HCT116 (cell line): ENCODE measurements around the gene COL2A1. TPM values are rescaled to one million over a fixed set of nuclear protein-coding genes. Genes with fewer than 3 reads are reported as not detected.

Source experiments
- ATAC-seq: fragments of 200-7000 bp; cut with Tn5 transposase; 2 replicates; pipeline ENCODE4 v1.9.1; 2020; ENCODE audit warnings: mild to moderate bottlenecking, moderate library complexity
- Bru-seq: library from RNA; stranded (reverse); fragments of 400-500 nt; gene quantifications from one replicate; lab custom pipeline; 2021; lab: Mats Ljungman, UMichigan
- BruChase-seq, 2 experiments: library from RNA; stranded (reverse); fragments of 400-500 nt; gene quantifications; one replicate each; lab custom pipeline; 2021; lab: Mats Ljungman, UMichigan
- BruUV-seq: library from RNA; stranded (reverse); fragments of 400-500 nt; replicated peaks from 2 replicates; lab custom pipeline; 2021; lab: Mats Ljungman, UMichigan
- CTCF ChIA-PET: fragments of 300-600 bp; sonication (Branson Sonifier 250); formaldehyde crosslinking; loops from one replicate; lab custom pipeline; 2021; ENCODE audit warnings: antibody characterized with exemption; lab: Charles Lee
- POLR2A ChIA-PET: fragments of 300-600, 350-600 bp; sonication (Branson Sonifier 250); formaldehyde crosslinking; loops from one replicate; lab custom pipeline; 2021; ENCODE audit warnings: antibody characterized with exemption; lab: Charles Lee
- RAD21 ChIA-PET, 2 experiments: fragments of 300-600 bp; sonication (Branson Sonifier 250); formaldehyde crosslinking; loops; one replicate each; lab custom pipeline; 2023; ENCODE audit warnings: low total read pairs in 2 of 2; ENCODE audit not compliant: uncharacterized antibody in 2 of 2, unreplicated experiment in 2 of 2, low non-redundant PET in 1 of 2; lab: Charles Lee
- DNase-seq: peaks from one replicate; pipeline ENCODE4 v3.0.0-alpha.2; 2010; ENCODE audit warnings: low read depth, low spot score
- H2AFZ ChIP-seq: fragments of 200-600 bp; shearing (Covaris generic), sonication (generic); 2 replicates; pipeline ENCODE4 v1.6.1; 2017; ENCODE audit warnings: low read depth, mixed run types, mixed read lengths, antibody characterized with exemption, low read length; ENCODE audit not compliant: poor library complexity, severe bottlenecking
- H3K27ac ChIP-seq: 2 replicates; pipeline ENCODE4 v1.5.1; 2012; ENCODE audit warnings: low read depth, low read length
- H3K27me3 ChIP-seq: fragments of 200-600 bp; sonication (generic); 2 replicates; pipeline ENCODE4 v1.6.1; 2016; ENCODE audit warnings: mixed run types, low read length, mixed read lengths; ENCODE audit not compliant: insufficient read depth
- H3K36me3 ChIP-seq, 2 experiments: fragments of 200-500 bp in 1 of 2; fragments of 200-600 bp in 1 of 2; sonication (Bioruptor generic) in 1 of 2; sonication (generic) in 1 of 2; 2 replicates each; pipeline versions ENCODE4 v1.5.1 to v1.6.1; 2014 to 2016; ENCODE audit warnings: low read length in 2 of 2, inconsistent platforms in 1 of 2, mixed read lengths in 1 of 2, mixed run types in 1 of 2; ENCODE audit not compliant: insufficient read depth in 2 of 2, control insufficient read depth in 1 of 2
- H3K4me1 ChIP-seq, 2 experiments: fragments of 200-600 bp in 1 of 2; sonication (generic) in 1 of 2; 2 replicates each; pipeline versions ENCODE4 v1.5.1 to v1.6.1; 2012 to 2017; ENCODE audit warnings: low read length in 2 of 2, inconsistent platforms in 1 of 2, mild to moderate bottlenecking in 1 of 2, mixed read lengths in 1 of 2, mixed run types in 1 of 2, moderate library complexity in 1 of 2; ENCODE audit not compliant: insufficient read depth in 2 of 2, control insufficient read depth in 1 of 2
- H3K4me2 ChIP-seq: fragments of 200-600 bp; sonication (generic); 2 replicates; pipeline ENCODE4 v1.6.1; 2017; ENCODE audit warnings: mixed run types, low read length, mixed read lengths
- H3K4me3 ChIP-seq, 2 experiments: fragments of 200-600 bp in 1 of 2; sonication (generic) in 1 of 2; replicated peaks in 1 of 2; 2 replicates each; pipeline ENCODE4 v1.5.1; 2011 to 2016; ENCODE audit warnings: low read length in 2 of 2, control low read depth in 1 of 2, low read depth in 1 of 2, mild to moderate bottlenecking in 1 of 2, mixed read lengths in 1 of 2, mixed run types in 1 of 2
- H3K79me2 ChIP-seq: fragments of 200-600 bp; sonication (generic); 2 replicates; pipeline ENCODE4 v1.6.1; 2017; ENCODE audit warnings: mild to moderate bottlenecking, mixed run types, low read length, moderate library complexity, mixed read lengths; ENCODE audit not compliant: insufficient read depth
- H3K9ac ChIP-seq: fragments of 200-600 bp; sonication (generic); 2 replicates; pipeline ENCODE4 v1.6.1; 2016; ENCODE audit warnings: low read length, mixed read lengths
- H3K9me2 ChIP-seq: fragments of 200-600 bp; sonication (generic), shearing (Covaris generic); 2 replicates; pipeline ENCODE4 v1.6.1; 2017; ENCODE audit warnings: mixed run types, mild to moderate bottlenecking, moderate library complexity; ENCODE audit not compliant: insufficient read depth
- H3K9me3 ChIP-seq, 2 experiments: fragments of 200-500 bp in 1 of 2; fragments of 200-600 bp in 1 of 2; sonication (Bioruptor generic) in 1 of 2; sonication (generic) in 1 of 2; 2 replicates each; pipeline ENCODE4 v1.6.1; 2014 to 2017; ENCODE audit warnings: low read length in 2 of 2, mixed read lengths in 2 of 2, inconsistent platforms in 1 of 2, low read depth in 1 of 2, mild to moderate bottlenecking in 1 of 2, mixed run types in 1 of 2, moderate library complexity in 1 of 2; ENCODE audit not compliant: control insufficient read depth in 1 of 2, insufficient read depth in 1 of 2
- H4K20me1 ChIP-seq: fragments of 200-600 bp; sonication (generic), shearing (Covaris generic); 2 replicates; pipeline ENCODE4 v1.6.1; 2017; ENCODE audit warnings: mixed run types, mild to moderate bottlenecking, moderate library complexity; ENCODE audit not compliant: insufficient read depth
- ATF3 ChIP-seq: IDR thresholded peaks from 2 replicates; pipeline ENCODE4 v1.6.1; 2012
- CBX3 ChIP-seq: IDR thresholded peaks from 2 replicates; pipeline ENCODE4 v1.6.1; 2012; ENCODE audit warnings: low read depth
- CEBPB ChIP-seq: IDR thresholded peaks from 2 replicates; pipeline ENCODE4 v1.6.1; 2012; ENCODE audit warnings: low read depth
- EGR1 ChIP-seq: IDR thresholded peaks from 2 replicates; pipeline ENCODE4 v1.6.1; 2012; ENCODE audit warnings: low read depth
- ELF1 ChIP-seq: IDR thresholded peaks from 2 replicates; pipeline ENCODE4 v1.6.1; 2012; ENCODE audit warnings: low read depth, borderline replicate concordance
- EZH2phosphoT487 ChIP-seq: fragments of 200-600 bp; IDR thresholded peaks from 2 replicates; pipeline ENCODE4 v1.6.1; 2018; ENCODE audit warnings: antibody characterized with exemption, borderline replicate concordance
- FOSL1 ChIP-seq: IDR thresholded peaks from 2 replicates; pipeline ENCODE4 v1.6.1; 2012; ENCODE audit warnings: low read depth
- JUND ChIP-seq: IDR thresholded peaks from 2 replicates; pipeline ENCODE4 v1.6.1; 2012
- POLR2A ChIP-seq: IDR thresholded peaks from 2 replicates; pipeline ENCODE4 v1.7.0; 2011; ENCODE audit warnings: borderline replicate concordance; ENCODE audit not compliant: insufficient read depth, insufficient read length; ENCODE audit errors: extremely low read depth
- RAD21 ChIP-seq: IDR thresholded peaks from 2 replicates; pipeline ENCODE4 v1.6.1; 2012; ENCODE audit warnings: low read depth, mild to moderate bottlenecking
- SP1 ChIP-seq: IDR thresholded peaks from 2 replicates; pipeline ENCODE4 v1.6.1; 2012; ENCODE audit warnings: low read depth
- SRF ChIP-seq: IDR thresholded peaks from 2 replicates; pipeline ENCODE4 v1.6.1; 2012; ENCODE audit warnings: low read depth
- TCF7L2 ChIP-seq: IDR thresholded peaks from 2 replicates; pipeline ENCODE4 v1.7.0; 2011; ENCODE audit warnings: borderline replicate concordance, inconsistent platforms; ENCODE audit not compliant: insufficient read depth, insufficient read length; ENCODE audit errors: extremely low read depth
- YY1 ChIP-seq: IDR thresholded peaks from 2 replicates; pipeline ENCODE4 v1.6.1; 2011; ENCODE audit warnings: low read length, low read depth, moderate library complexity, mild to moderate bottlenecking; ENCODE audit not compliant: insufficient replicate concordance; ENCODE audit errors: extremely low read depth
- ZBTB33 ChIP-seq: IDR thresholded peaks from 2 replicates; pipeline ENCODE4 v1.6.1; 2011; ENCODE audit warnings: mild to moderate bottlenecking, low read length, moderate library complexity; ENCODE audit not compliant: insufficient replicate concordance; ENCODE audit errors: extremely low read depth
- ZFX ChIP-seq: fragments of 450-650 bp; IDR thresholded peaks from 2 replicates; pipeline ENCODE4 v1.6.1; 2017
- intact Hi-C: fragments of 100-400 bp; cut with micrococcal nuclease; formaldehyde crosslinking; loops from 2 replicates; pipeline ENCODE4 v1.10.0; 2022
- long read RNA-seq: library from polyadenylated mRNA; unstranded; transcript quantifications from one replicate; pipeline ENCODE4 v2.0.0, GENCODE V29; 2021; ENCODE audit not compliant: unreplicated experiment
- polyA plus RNA-seq: library from polyadenylated mRNA; unstranded; fragments of >200 nt; gene quantifications from 2 replicates; pipeline ENCODE4 v1.2.1, GENCODE V29; 2012; ENCODE audit warnings: missing spikeins
- total RNA-seq: library from RNA; stranded (reverse); gene quantifications from one replicate; pipeline ENCODE4 v1.2.1, GENCODE V29; 2021; ENCODE audit not compliant: unreplicated experiment

Gene COL2A1
- 0.22 TPM for total RNA-seq
- polyA plus RNA-seq: not detected in 2 replicates
- Bru-seq, nascent RNA: not detected
- BruChase-seq, experiment 1, labeled RNA remaining after a 6-hour chase: percentile 3 among the genes with signal in this experiment
- BruChase-seq, experiment 2, labeled RNA remaining after a 2-hour chase: not detected
- long read RNA-seq: 0 reads

- H3K9ac ChIP-seq: no peak within 1 kb of the TSS
- intact Hi-C loops: no loop called here
Observed at GRCh38 chr12:48004053-48004941, at the start of gene COL2A1. COL2A1 (minus strand) TSS chr12:48004476; CDS start chr12:48004321, 155 bp downstream.

More at GRCh38 chr12:48004053-48004941, at the start of gene COL2A1:
- Histone ChIP-seq H2AFZ (no peak within 1 kb of the TSS), H3K9me3 (no peaks in the 10 kb centered on the region), H3K4me3 (no peak within 1 kb of the TSS), H3K4me2 (no peak within 1 kb of the TSS), H3K36me3 (no peaks in the 10 kb centered on the region), H3K4me1 (peaks cover 9 to 21% of the 10 kb centered on the region in 2 experiments), H4K20me1 (no peaks in the 10 kb centered on the region), H3K27me3 (peaks cover 7% of the 10 kb centered on the region; the same call in 1 of the 2 replicates), H3K9me2 (no peaks in the 10 kb centered on the region), H3K79me2 (no peaks in the 10 kb centered on the region), H3K27ac (no peak within 1 kb of the TSS)
- CTCF ChIA-PET: no interaction called here
- no TSS peak for BruUV-seq
- RAD21 ChIA-PET: no interaction called here
- POLR2A ChIA-PET: no interaction called here
- no peak for DNase-seq
- ATAC-seq: no peak
- TF ChIP-seq POLR2A (no peak), EGR1 (no peak), ELF1 (no peak), SP1 (no peak), ATF3 (no peak), CEBPB (no peak), RAD21 (no peak), JUND (no peak), TCF7L2 (no peak), ZFX (no peak), YY1 (no peak), ZBTB33 (no peak), CBX3 (no peak), FOSL1 (no peak), SRF (no peak), EZH2phosphoT487 (no peak)
